ENCODE measurements around the gene NDEL1.
A peak's percentile ranks its signal among the peaks of the same experiment; 100 is the strongest.

NDEL1 gene

GRCh38 chr17:8436169-8436843 lies 622 bp downstream of the NDEL1 start (continued):
- TF ChIP-seq ZNF639 (tag by site-specific recombination; IDR thresholded peaks at IDR 0.05) (0 out of 2 replicates have a peak, but pooled peaks have one; percentile 4), HOXC10 (CRISPR knock-in tag; IDR thresholded peaks at IDR 0.05) (no peak), ZNF777 (tag by site-specific recombination; IDR thresholded peaks at IDR 0.05; ENCODE audit: borderline replicate concordance) (no peak), ZNF776 (tag by site-specific recombination; IDR thresholded peaks at IDR 0.05; ENCODE audit: borderline replicate concordance) (no peak), ZNF580 (tag by site-specific recombination; IDR thresholded peaks at IDR 0.05) (no peak), ZNF157 (tag by site-specific recombination; IDR thresholded peaks at IDR 0.05) (no peak), ZNF433 (tag by site-specific recombination; IDR thresholded peaks at IDR 0.05; ENCODE audit: low read depth) (no peak), ZNF645 (tag by site-specific recombination; IDR thresholded peaks at IDR 0.05) (no peak), ZNF10 (tag by site-specific recombination; IDR thresholded peaks at IDR 0.05) (peak; percentile 93), ZNF211 (tag by site-specific recombination; IDR thresholded peaks at IDR 0.05; ENCODE audit: low read depth) (no peak), EGR2 (tag by site-specific recombination; IDR thresholded peaks at IDR 0.05; ENCODE audit: low read depth) (peak; percentile 97), ELK4 (IDR thresholded peaks at IDR 0.05; ENCODE audit: borderline replicate concordance, low read depth, low read length) (no peak), SCRT1 (tag by site-specific recombination; IDR thresholded peaks at IDR 0.05; ENCODE audit: borderline replicate concordance) (no peak), ZNF140 (tag by site-specific recombination; IDR thresholded peaks at IDR 0.05) (no peak), ZNF768 (tag by site-specific recombination; IDR thresholded peaks at IDR 0.05) (no peak), KLF16 (tag by site-specific recombination; IDR thresholded peaks at IDR 0.05) (peak; percentile 44; the same call in 1 of the 2 replicates), ZNF37A (tag by site-specific recombination; IDR thresholded peaks at IDR 0.05) (no peak), ZNF214 (tag by site-specific recombination; IDR thresholded peaks at IDR 0.05; ENCODE audit: borderline replicate concordance) (no peak), ZNF426 (tag by site-specific recombination; IDR thresholded peaks at IDR 0.05) (no peak), ZNF302 (tag by site-specific recombination; IDR thresholded peaks at IDR 0.05; ENCODE audit: low read depth) (no peak), ZNF391 (tag by site-specific recombination; IDR thresholded peaks at IDR 0.05; ENCODE audit: borderline replicate concordance, low read depth) (no peak), ZNF785 (tag by site-specific recombination; IDR thresholded peaks at IDR 0.05) (no peak), ZNF621 (tag by site-specific recombination; IDR thresholded peaks at IDR 0.05) (no peak), ZNF146 (tag by site-specific recombination; IDR thresholded peaks at IDR 0.05) (no peak), MYNN (tag by site-specific recombination; IDR thresholded peaks at IDR 0.05; ENCODE audit: borderline replicate concordance) (no peak), YY2 (tag by site-specific recombination; IDR thresholded peaks at IDR 0.05) (no peak), ZNF596 (tag by site-specific recombination; IDR thresholded peaks at IDR 0.05) (no peak), ZNF423 (tag by site-specific recombination; IDR thresholded peaks at IDR 0.05) (no peak; the same call in 1 of the 2 replicates), CTCF (tag by site-specific recombination; IDR thresholded peaks at IDR 0.05) (peak; percentile 14; the same call in 1 of the 2 replicates), ZBTB8A (tag by site-specific recombination; IDR thresholded peaks at IDR 0.05) (peak; percentile 70), ZSCAN23 (tag by site-specific recombination; IDR thresholded peaks at IDR 0.05) (no peak), ZNF529 (tag by site-specific recombination; IDR thresholded peaks at IDR 0.05; ENCODE audit: insufficient replicate concordance) (no peak), KLF8 (tag by site-specific recombination; IDR thresholded peaks at IDR 0.05) (peak; percentile 88), INSM2 (tag by site-specific recombination; IDR thresholded peaks at IDR 0.05) (peak; percentile 32; the same call in 1 of the 2 replicates), ZNF792 (tag by site-specific recombination; IDR thresholded peaks at IDR 0.05) (no peak)

Measured in HEK293 (cell line).